ENCODE measurements around the gene DHH.

Gene DHH

DNA sequence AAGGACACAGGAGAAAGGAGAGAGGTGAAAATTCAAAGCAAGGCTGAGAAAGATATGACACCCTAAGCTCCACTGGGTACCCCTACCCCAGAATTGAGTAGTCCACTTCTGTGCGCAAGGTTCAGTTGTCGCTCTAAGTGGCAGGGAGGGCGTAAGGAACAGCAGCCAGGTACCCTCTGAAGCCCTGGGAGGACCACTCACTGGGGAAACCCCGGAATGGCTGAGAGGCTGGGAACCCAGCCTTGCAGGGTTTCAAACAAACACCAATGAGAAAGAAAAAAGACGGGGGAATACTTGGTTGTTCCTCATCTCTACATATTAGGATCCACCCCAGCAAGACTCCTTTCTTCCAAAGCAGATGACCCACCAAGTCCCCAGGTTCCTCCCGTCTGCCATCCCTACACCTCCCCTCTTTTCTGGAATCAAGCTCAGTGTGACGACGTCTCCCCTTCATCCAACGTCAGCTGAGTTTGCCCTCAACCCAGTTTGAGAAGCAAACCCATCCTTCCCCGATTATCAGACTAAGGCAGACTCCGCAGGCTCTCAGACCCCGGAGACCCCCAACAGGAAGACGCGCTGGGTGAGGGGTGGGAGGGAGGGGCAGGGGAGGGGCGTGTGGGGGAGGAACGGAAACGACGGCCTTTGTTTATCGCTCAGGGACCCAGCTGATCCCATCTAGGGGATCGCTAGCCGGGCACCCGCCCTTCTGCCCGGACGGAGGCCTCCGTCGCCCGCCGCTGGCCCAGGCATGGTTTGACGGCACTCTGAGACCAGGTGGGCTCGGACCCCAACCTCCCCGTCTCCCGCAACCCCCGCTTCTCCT lies 15.3 kb upstream of the DHH start:
- FAIRE-seq (no peak), DNase-seq (ENCODE audit: insufficient read length, low spot score) (no peak)

DNA sequence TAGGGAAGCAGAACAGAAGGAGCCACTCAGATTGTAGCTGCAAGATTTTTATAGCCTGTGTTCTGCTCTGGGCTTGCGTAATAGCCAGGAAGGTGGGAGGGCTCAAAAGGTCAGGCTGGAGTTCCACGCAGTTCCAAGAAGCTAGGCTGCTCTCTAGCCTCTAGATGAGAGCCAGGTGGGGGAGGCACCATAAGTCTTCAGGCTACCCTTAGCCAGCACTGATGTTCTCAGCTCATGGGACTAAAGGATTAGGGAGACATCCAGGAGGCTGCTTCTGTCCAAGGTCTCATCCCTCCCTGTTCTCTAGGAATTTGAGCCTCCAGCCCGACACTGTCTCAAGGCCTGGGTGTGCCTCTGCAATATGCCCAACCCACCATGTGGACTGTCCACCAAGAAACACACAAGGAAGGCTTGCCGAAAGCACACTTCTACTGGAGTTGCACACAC lies 14.4 kb upstream of the DHH start:
- FAIRE-seq (no peak), DNase-seq (ENCODE audit: insufficient read length, low spot score) (no peak)

- FAIRE-seq, result no peak
- no peak for DNase-seq (ENCODE audit: insufficient read length, low spot score)
Observed at GRCh38 chr12:49105504-49106084, 11.0 kb upstream of the DHH start.

GRCh38 chr12:49104822-49105221 lies 10.2 kb upstream of the DHH start:
- DNase-seq (ENCODE audit: insufficient read length, low spot score) (no peak), FAIRE-seq (no peak)

DNA sequence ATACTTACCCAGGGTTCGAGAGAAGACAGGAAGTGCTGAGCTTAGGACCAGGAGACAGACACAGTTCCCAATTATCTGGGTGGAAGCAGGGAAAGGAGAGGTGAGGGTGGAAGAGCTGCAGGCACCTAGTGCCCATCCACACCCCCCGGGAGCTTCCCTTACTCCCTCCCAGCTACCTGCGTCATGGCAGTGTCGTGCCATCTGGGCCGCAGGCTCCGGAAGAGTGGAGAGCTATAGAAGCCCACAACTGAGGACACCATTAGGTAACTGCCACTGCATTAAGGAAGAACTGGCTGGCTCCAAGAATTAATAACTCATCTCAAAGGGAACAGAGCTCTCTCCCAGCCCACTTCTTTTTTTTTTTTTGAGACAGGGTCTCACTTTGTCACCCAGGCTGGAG lies 5.8 kb upstream of the DHH start:
- DNase-seq (ENCODE audit: insufficient read length, low spot score), result no peak
- no peak for FAIRE-seq

- FAIRE-seq (no peak), DNase-seq (ENCODE audit: insufficient read length, low spot score) (no peak)
Observed at GRCh38 chr12:49098703-49099102, 4.1 kb upstream of the DHH start.

GRCh38 chr12:49098035-49098451 lies 3.4 kb upstream of the DHH start:
- FAIRE-seq (peak; percentile 80), DNase-seq (ENCODE audit: insufficient read length, low spot score) (peak; percentile 56)

GRCh38 chr12:49097381-49097780 lies 2.8 kb upstream of the DHH start:
- DNase-seq (ENCODE audit: insufficient read length, low spot score) (no peak), FAIRE-seq (no peak)

DNA sequence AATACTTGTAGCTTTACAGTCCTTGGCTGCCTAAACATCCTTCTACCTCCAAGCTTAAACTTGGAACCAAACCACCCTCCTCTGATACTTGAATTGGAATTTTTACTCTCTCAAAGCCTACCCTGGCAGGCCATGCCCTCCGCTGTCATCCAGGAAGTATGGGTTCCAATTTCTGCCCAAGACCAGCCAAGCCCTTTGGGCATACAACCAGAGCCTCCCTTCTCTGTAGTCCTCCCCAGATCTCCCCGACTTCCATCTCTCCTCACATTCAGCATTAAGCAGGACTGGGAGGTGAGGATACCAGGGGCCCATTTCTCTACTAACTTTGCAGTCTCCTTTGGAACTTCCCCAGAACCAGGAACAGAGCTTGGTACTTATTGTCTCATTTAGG lies 369 bp upstream of the DHH start:
- DNase-seq (ENCODE audit: insufficient read length, low spot score) (no peak), FAIRE-seq (no peak)

DNA sequence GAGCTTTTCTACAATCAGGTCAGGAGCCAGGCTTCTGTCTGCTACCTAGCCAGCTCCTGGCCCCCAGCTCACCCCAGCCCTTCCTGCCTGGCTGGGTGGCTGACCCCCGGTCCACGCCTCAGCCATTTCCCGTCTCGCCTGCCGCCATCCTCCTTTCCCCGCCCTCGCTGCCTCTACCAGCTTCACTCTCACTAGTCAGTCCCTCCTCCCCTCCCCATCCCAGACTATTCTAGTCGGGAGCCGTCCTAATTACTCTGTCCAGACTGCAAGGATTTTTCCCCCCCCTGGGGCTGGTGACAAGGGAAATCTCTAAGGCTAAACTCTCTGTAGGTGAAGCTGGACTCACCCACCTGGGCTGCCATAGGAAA lies 825 bp downstream of the DHH start:
- DNase-seq (ENCODE audit: insufficient read length, low spot score), result no peak
- FAIRE-seq, result no peak

GRCh38 chr12:49092816-49093406 lies 1.7 kb downstream of the DHH start:
- DNase-seq (ENCODE audit: insufficient read length, low spot score), result no peak
- FAIRE-seq, result no peak

DNA sequence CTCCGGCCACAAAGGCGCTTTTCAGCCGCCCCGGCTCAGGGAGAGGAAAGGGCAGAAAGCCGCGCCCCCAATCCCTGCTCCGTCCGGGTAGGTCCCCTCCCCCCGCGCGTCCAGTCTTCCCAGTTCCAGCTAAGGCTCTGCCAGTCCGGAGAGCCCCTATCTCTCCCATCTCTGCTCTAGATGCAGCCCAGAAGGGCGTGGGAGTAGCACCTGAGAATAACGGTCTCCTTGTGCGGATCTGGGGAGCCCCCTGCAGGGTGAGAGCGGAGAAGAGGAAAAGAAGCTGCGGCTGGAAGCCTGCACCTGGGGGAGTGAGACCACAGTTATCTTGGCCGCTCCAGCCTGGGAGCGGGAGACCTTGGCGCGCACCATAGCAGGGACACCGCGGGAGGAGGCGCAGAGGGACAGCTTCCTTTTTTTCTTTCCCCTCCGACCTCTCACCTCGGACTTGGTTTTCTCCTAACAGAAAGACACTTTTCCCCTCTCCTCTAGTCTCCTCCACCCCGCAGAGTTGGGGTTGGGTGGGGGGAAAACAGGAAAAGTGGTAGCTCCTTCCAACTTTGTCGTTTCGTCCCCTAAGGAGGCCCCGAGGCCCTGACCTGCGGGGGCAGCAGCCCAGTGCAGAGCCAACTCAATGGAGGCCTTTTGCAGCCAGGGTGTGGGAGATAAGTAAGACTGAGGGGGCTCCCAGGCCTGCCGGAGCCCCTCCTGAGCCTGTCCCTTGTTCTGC lies 2.4 kb downstream of the DHH start:
- DNase-seq (ENCODE audit: insufficient read length, low spot score) (peak; percentile 81), FAIRE-seq (peak; percentile 85)

GRCh38 chr12:49091836-49092085 lies 2.8 kb downstream of the DHH start:
- FAIRE-seq, result no peak
- DNase-seq (ENCODE audit: insufficient read length, low spot score), result no peak

GRCh38 chr12:49091056-49091835 lies 3.4 kb downstream of the DHH start:
- FAIRE-seq (no peak), DNase-seq (ENCODE audit: insufficient read length, low spot score) (no peak)

- FAIRE-seq, result no peak
- DNase-seq (ENCODE audit: insufficient read length, low spot score), result no peak
Observed at GRCh38 chr12:49089821-49090773, 4.5 kb downstream of the DHH start.

DNA sequence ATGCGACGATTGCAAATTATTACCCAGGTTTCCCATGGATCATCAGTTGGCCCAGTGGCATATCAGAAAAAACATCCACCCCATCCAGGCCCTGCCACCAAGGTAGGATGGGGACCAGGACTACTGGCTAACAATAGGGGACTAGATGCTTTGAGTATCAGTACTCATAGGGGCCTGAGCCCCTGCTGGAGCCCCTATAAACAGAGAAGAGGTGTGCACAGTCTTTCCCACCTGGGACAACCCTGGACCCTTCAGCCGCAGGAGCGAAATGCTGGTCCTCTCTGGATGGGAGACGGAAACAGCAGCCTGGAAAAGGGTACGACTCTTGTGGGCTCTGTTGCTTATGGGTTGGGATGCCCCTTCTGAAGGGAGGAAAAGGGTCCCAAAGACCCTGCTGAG lies 5.7 kb downstream of the DHH start:
- no peak for DNase-seq (ENCODE audit: insufficient read length, low spot score)
- no peak for FAIRE-seq

GRCh38 chr12:49088150-49088931 lies 6.3 kb downstream of the DHH start:
- DNase-seq (ENCODE audit: insufficient read length, low spot score), result peak; percentile 88

DNA sequence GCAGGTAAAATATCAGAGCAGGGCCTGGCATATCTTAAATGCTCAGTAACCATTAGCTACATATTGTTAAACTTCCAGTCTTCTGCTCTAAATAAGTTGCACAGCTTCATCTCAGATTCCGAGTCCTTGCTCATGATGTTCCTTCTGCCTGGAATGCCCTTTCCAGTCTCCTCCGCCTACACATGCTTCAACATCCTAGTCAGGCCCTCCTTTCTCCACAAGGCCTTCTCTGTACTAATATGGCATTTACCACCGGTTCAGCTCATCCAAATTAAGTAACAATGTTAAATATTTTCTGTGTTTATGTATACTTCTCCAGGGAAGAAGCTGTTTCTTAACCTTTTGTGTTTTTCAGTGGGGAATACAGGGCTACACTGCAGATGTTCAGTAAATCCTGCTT lies 8.5 kb downstream of the DHH start:
- FAIRE-seq (no peak), DNase-seq (ENCODE audit: insufficient read length, low spot score) (no peak)

More at GRCh38 chr12:49088150-49088931, 6.3 kb downstream of the DHH start:
- FAIRE-seq, result peak; percentile 87

DNA sequence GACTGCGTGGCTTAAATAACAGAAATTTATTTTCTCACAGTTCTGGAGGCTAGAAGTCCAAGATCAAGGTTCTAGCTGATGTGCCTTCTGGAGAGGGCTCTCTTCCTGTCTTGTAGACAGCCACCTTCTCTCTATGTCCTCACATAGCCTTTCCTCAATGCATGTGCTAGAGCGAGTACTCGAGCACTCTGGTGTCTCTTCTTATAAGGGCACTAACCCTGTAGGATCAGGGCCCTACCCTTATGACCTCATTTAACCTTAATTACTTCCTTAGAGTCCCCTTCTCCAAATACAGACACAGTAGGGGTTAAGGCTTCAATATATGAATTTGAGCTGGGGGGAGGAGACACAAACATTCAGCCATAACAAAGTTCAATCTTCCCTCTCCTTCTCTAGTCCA lies 10.2 kb downstream of the DHH start:
- FAIRE-seq, result no peak
- no peak for DNase-seq (ENCODE audit: insufficient read length, low spot score)

All from GM19239 (cell line).